ENCODE data around the gene OSTM1.
A peak's percentile ranks its signal among the peaks of the same experiment; 100 is the strongest.

Gene OSTM1

GRCh38 chr6:108074359-108075144 is at the start of gene OSTM1:
Gene OSTM1, minus strand, starts transcription at chr6:108074741. Its CDS starts 90 bp downstream, at chr6:108074651.
- H3K4me1 ChIP-seq (ENCODE audit: control insufficient read depth, insufficient read depth, low read length), result no peaks in the 10 kb centered on the region
- peak within 1 kb of the TSS; percentile 96 for H3K4me3 ChIP-seq (ENCODE audit: low read length)
- no peaks in the 10 kb centered on the region for H3K36me3 ChIP-seq (ENCODE audit: control insufficient read depth, insufficient read depth, low read length)
- peaks cover 2% of the 10 kb centered on the region for H3K27me3 ChIP-seq (ENCODE audit: control insufficient read depth, insufficient read depth, low read length)
- peak within 1 kb of the TSS; percentile 96 for H3K9ac ChIP-seq (ENCODE audit: low read length)
- no peaks in the 10 kb centered on the region for H3K9me3 ChIP-seq (ENCODE audit: control insufficient read depth, low read length)

DNA sequence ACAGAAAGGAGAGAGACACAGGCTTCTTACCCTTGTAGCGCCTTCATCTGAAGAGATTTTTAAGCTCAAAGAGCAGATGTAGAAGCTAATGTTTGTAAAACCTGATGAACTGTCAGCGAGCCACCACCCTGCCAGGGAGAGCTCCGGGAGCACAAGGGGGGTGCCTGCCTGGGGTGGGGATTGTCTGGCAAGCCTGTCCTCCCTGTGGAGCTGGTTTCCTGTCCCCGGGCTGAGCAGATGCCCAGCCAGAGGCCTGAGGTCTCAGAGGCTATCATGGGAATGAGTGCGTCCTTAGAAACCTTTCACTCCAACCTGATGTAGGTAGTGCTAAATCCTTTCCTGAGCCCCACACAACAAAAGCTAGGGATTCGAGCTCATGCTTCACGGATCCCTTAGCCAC is 49.4 kb upstream of the OSTM1 start:
- Histone ChIP-seq H3K4me3 (ENCODE audit: low read length) (no peak overlapping the region), H3K27me3 (ENCODE audit: control insufficient read depth, insufficient read depth, low read length) (peaks cover 67% of the 10 kb centered on the region), H3K9me3 (ENCODE audit: control insufficient read depth, low read length) (no peaks in the 10 kb centered on the region), H3K9ac (ENCODE audit: low read length) (no peak overlapping the region), H3K36me3 (ENCODE audit: control insufficient read depth, insufficient read depth, low read length) (no peaks in the 10 kb centered on the region), H3K4me1 (ENCODE audit: control insufficient read depth, insufficient read depth, low read length) (peaks cover 18% of the 10 kb centered on the region)

GRCh38 chr6:108123481-108123929 is 49.0 kb upstream of the OSTM1 start:
- H3K27me3 ChIP-seq (ENCODE audit: control insufficient read depth, insufficient read depth, low read length), result peaks cover 72% of the 10 kb centered on the region
- no peaks in the 10 kb centered on the region for H3K9me3 ChIP-seq (ENCODE audit: control insufficient read depth, low read length)
- no peak overlapping the region for H3K9ac ChIP-seq (ENCODE audit: low read length)
- H3K36me3 ChIP-seq (ENCODE audit: control insufficient read depth, insufficient read depth, low read length), result no peaks in the 10 kb centered on the region
- no peak overlapping the region for H3K4me3 ChIP-seq (ENCODE audit: low read length)
- H3K4me1 ChIP-seq (ENCODE audit: control insufficient read depth, insufficient read depth, low read length), result peaks cover 20% of the 10 kb centered on the region

- H3K9ac ChIP-seq (ENCODE audit: low read length), result no peak overlapping the region
- no peaks in the 10 kb centered on the region for H3K9me3 ChIP-seq (ENCODE audit: control insufficient read depth, low read length)
- peaks cover 18% of the 10 kb centered on the region for H3K4me1 ChIP-seq (ENCODE audit: control insufficient read depth, insufficient read depth, low read length)
- H3K27me3 ChIP-seq (ENCODE audit: control insufficient read depth, insufficient read depth, low read length), result peaks cover 89% of the 10 kb centered on the region
- no peaks in the 10 kb centered on the region for H3K36me3 ChIP-seq (ENCODE audit: control insufficient read depth, insufficient read depth, low read length)
- no peak overlapping the region for H3K4me3 ChIP-seq (ENCODE audit: low read length)
Observed at GRCh38 chr6:108121612-108122011, 47.1 kb upstream of the OSTM1 start.

DNA sequence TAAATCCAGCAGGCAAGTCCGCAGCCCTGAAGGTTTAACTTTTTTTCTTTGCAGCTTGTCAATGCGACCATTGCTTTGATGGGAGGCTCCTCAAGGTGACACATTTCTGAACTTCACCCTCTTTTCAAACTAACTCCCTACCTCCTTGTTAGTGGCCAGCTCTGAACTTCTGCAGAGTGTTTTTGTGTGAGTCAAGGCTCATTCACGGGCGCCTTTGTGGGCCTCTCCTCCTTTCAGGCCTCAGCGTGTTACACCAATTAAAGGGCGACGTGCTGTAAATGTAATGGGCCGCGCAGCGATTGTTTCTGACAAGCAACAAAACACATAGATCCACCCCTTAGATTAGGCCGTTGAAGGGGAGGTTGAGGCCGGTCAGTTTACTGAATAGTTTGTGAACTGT is 45.8 kb upstream of the OSTM1 start:
- Histone ChIP-seq H3K9ac (ENCODE audit: low read length) (no peak overlapping the region), H3K9me3 (ENCODE audit: control insufficient read depth, low read length) (no peaks in the 10 kb centered on the region), H3K27me3 (ENCODE audit: control insufficient read depth, insufficient read depth, low read length) (peaks cover 97% of the 10 kb centered on the region), H3K4me1 (ENCODE audit: control insufficient read depth, insufficient read depth, low read length) (peaks cover 28% of the 10 kb centered on the region), H3K36me3 (ENCODE audit: control insufficient read depth, insufficient read depth, low read length) (no peaks in the 10 kb centered on the region), H3K4me3 (ENCODE audit: low read length) (no peak overlapping the region)

GRCh38 chr6:108119769-108120141 is 45.2 kb upstream of the OSTM1 start:
- H3K9ac ChIP-seq (ENCODE audit: low read length), result no peak overlapping the region
- H3K4me1 ChIP-seq (ENCODE audit: control insufficient read depth, insufficient read depth, low read length), result peaks cover 33% of the 10 kb centered on the region
- no peaks in the 10 kb centered on the region for H3K9me3 ChIP-seq (ENCODE audit: control insufficient read depth, low read length)
- no peaks in the 10 kb centered on the region for H3K36me3 ChIP-seq (ENCODE audit: control insufficient read depth, insufficient read depth, low read length)
- peaks cover 97% of the 10 kb centered on the region for H3K27me3 ChIP-seq (ENCODE audit: control insufficient read depth, insufficient read depth, low read length)
- H3K4me3 ChIP-seq (ENCODE audit: low read length), result no peak overlapping the region

GRCh38 chr6:108118810-108119768 is 44.5 kb upstream of the OSTM1 start:
- H3K4me1 ChIP-seq (ENCODE audit: control insufficient read depth, insufficient read depth, low read length), result peaks cover 39% of the 10 kb centered on the region
- H3K9ac ChIP-seq (ENCODE audit: low read length), result peak overlapping the region; percentile 39
- H3K4me3 ChIP-seq (ENCODE audit: low read length), result no peak overlapping the region
- no peaks in the 10 kb centered on the region for H3K9me3 ChIP-seq (ENCODE audit: control insufficient read depth, low read length)
- H3K36me3 ChIP-seq (ENCODE audit: control insufficient read depth, insufficient read depth, low read length), result no peaks in the 10 kb centered on the region
- H3K27me3 ChIP-seq (ENCODE audit: control insufficient read depth, insufficient read depth, low read length), result peaks cover 97% of the 10 kb centered on the region

- H3K9me3 ChIP-seq (ENCODE audit: control insufficient read depth, low read length), result no peaks in the 10 kb centered on the region
- peaks cover 97% of the 10 kb centered on the region for H3K27me3 ChIP-seq (ENCODE audit: control insufficient read depth, insufficient read depth, low read length)
- no peak overlapping the region for H3K9ac ChIP-seq (ENCODE audit: low read length)
- no peak overlapping the region for H3K4me3 ChIP-seq (ENCODE audit: low read length)
- no peaks in the 10 kb centered on the region for H3K36me3 ChIP-seq (ENCODE audit: control insufficient read depth, insufficient read depth, low read length)
- H3K4me1 ChIP-seq (ENCODE audit: control insufficient read depth, insufficient read depth, low read length), result peaks cover 47% of the 10 kb centered on the region
Observed at GRCh38 chr6:108118359-108118724, 43.8 kb upstream of the OSTM1 start.

- Histone ChIP-seq H3K9me3 (ENCODE audit: control insufficient read depth, low read length) (no peaks in the 10 kb centered on the region), H3K4me1 (ENCODE audit: control insufficient read depth, insufficient read depth, low read length) (peaks cover 49% of the 10 kb centered on the region), H3K9ac (ENCODE audit: low read length) (peak overlapping the region; percentile 28), H3K36me3 (ENCODE audit: control insufficient read depth, insufficient read depth, low read length) (no peaks in the 10 kb centered on the region), H3K27me3 (ENCODE audit: control insufficient read depth, insufficient read depth, low read length) (peaks cover 97% of the 10 kb centered on the region), H3K4me3 (ENCODE audit: low read length) (peak overlapping the region; percentile 82)
Observed at GRCh38 chr6:108117427-108118358, 43.2 kb upstream of the OSTM1 start.

GRCh38 chr6:108116546-108117426 is 42.2 kb upstream of the OSTM1 start:
- H3K27me3 ChIP-seq (ENCODE audit: control insufficient read depth, insufficient read depth, low read length), result peaks cover 97% of the 10 kb centered on the region
- peaks cover 49% of the 10 kb centered on the region for H3K4me1 ChIP-seq (ENCODE audit: control insufficient read depth, insufficient read depth, low read length)
- H3K4me3 ChIP-seq (ENCODE audit: low read length), result no peak overlapping the region
- no peaks in the 10 kb centered on the region for H3K36me3 ChIP-seq (ENCODE audit: control insufficient read depth, insufficient read depth, low read length)
- no peak overlapping the region for H3K9ac ChIP-seq (ENCODE audit: low read length)
- H3K9me3 ChIP-seq (ENCODE audit: control insufficient read depth, low read length), result no peaks in the 10 kb centered on the region

GRCh38 chr6:108115598-108116058 is 41.1 kb upstream of the OSTM1 start:
- peak overlapping the region; percentile 36 for H3K4me3 ChIP-seq (ENCODE audit: low read length)
- no peak overlapping the region for H3K9ac ChIP-seq (ENCODE audit: low read length)
- H3K27me3 ChIP-seq (ENCODE audit: control insufficient read depth, insufficient read depth, low read length), result peaks cover 92% of the 10 kb centered on the region
- peaks cover 49% of the 10 kb centered on the region for H3K4me1 ChIP-seq (ENCODE audit: control insufficient read depth, insufficient read depth, low read length)
- H3K36me3 ChIP-seq (ENCODE audit: control insufficient read depth, insufficient read depth, low read length), result no peaks in the 10 kb centered on the region
- no peaks in the 10 kb centered on the region for H3K9me3 ChIP-seq (ENCODE audit: control insufficient read depth, low read length)
